Loucy (cell line): ENCODE results near the gene GLP2R.

ENCODE experiments used
- H2AFZ ChIP-seq: fragments of 200-600 bp; sonication (generic); 2 replicates; pipeline ENCODE4 v1.6.0; 2016; ENCODE audit warnings: antibody characterized with exemption, mild to moderate bottlenecking, low read length, moderate library complexity
- H3F3A ChIP-seq: fragments of 200-600 bp; 2 replicates; pipeline ENCODE4 v1.6.0; 2016; ENCODE audit warnings: antibody characterized with exemption, low read depth, mild to moderate bottlenecking
- H3K27me3 ChIP-seq: fragments of 200-600 bp; sonication (generic); 2 replicates; pipeline ENCODE4 v1.6.1; 2014; ENCODE audit warnings: low read length, mild to moderate bottlenecking; ENCODE audit not compliant: insufficient read depth, poor library complexity, severe bottlenecking
- H3K36me3 ChIP-seq: fragments of 200-600 bp; sonication (generic); 2 replicates; pipeline ENCODE4 v1.6.1; 2016; ENCODE audit warnings: low read length; ENCODE audit not compliant: insufficient read depth
- H3K4me1 ChIP-seq: fragments of 200-600 bp; sonication (generic); 2 replicates; pipeline ENCODE4 v1.5.1; 2014; ENCODE audit warnings: low read length, mild to moderate bottlenecking; ENCODE audit not compliant: insufficient read depth, poor library complexity, severe bottlenecking
- H3K4me2 ChIP-seq: fragments of 200-600 bp; sonication (generic); 2 replicates; pipeline ENCODE4 v1.6.0; 2014; ENCODE audit warnings: antibody characterized with exemption, low read length, low read depth, mild to moderate bottlenecking; ENCODE audit not compliant: poor library complexity, severe bottlenecking
- H3K4me3 ChIP-seq: fragments of 200-600 bp; sonication (generic); 2 replicates; pipeline ENCODE4 v1.5.1; 2014; ENCODE audit warnings: low read length, mild to moderate bottlenecking, mixed read lengths; ENCODE audit not compliant: poor library complexity, severe bottlenecking
- H3K79me2 ChIP-seq: fragments of 200-600 bp; sonication (generic); 2 replicates; pipeline ENCODE4 v1.6.1; 2014; ENCODE audit warnings: low read length; ENCODE audit not compliant: insufficient read depth
- H3K9ac ChIP-seq: fragments of 200-600 bp; sonication (generic); 2 replicates; pipeline ENCODE4 v1.6.0; 2014; ENCODE audit warnings: mild to moderate bottlenecking, low read depth, low read length, moderate library complexity; ENCODE audit not compliant: poor library complexity, severe bottlenecking
- H3K9me2 ChIP-seq: fragments of 200-600 bp; sonication (generic); replicated peaks from 2 replicates; pipeline ENCODE4 v1.6.1; 2016; ENCODE audit warnings: low read depth, low read length, mixed read lengths
- H3K9me3 ChIP-seq: fragments of 200-600 bp; sonication (generic); 2 replicates; pipeline ENCODE4 v1.6.1; 2014; ENCODE audit warnings: mild to moderate bottlenecking, antibody characterized with exemption, low read length, low read depth; ENCODE audit not compliant: insufficient read depth
- H4K20me1 ChIP-seq: fragments of 200-600 bp; sonication (generic); 2 replicates; pipeline ENCODE4 v1.6.0; 2014; ENCODE audit warnings: antibody characterized with exemption, low read length, mild to moderate bottlenecking; ENCODE audit not compliant: insufficient read depth, poor library complexity, severe bottlenecking
- CTCF ChIP-seq: fragments of 200-600 bp; sonication (generic); conservative IDR thresholded peaks from 2 replicates; pipeline ENCODE4 v1.5.1; 2014; ENCODE audit warnings: mild to moderate bottlenecking, antibody characterized with exemption, low read length
- EZH2phosphoT487 ChIP-seq: fragments of 200-600 bp; IDR thresholded peaks from 2 replicates; pipeline ENCODE4 v1.6.1; 2018; ENCODE audit warnings: antibody characterized with exemption, mild to moderate bottlenecking, moderate library complexity, borderline replicate concordance

Gene GLP2R

GRCh38 chr17:9814337-9814945 is 11.3 kb upstream of the GLP2R start:
- TF ChIP-seq EZH2phosphoT487 (no peak), CTCF (no peak)
- no peaks in the 10 kb centered on the region for H3K27me3 ChIP-seq
- H3K9me3 ChIP-seq = no peaks in the 10 kb centered on the region
- no peaks in the 10 kb centered on the region for H3K36me3 ChIP-seq
- no peak overlapping the region for H2AFZ ChIP-seq
- no peaks in the 10 kb centered on the region for H3K4me1 ChIP-seq
- H3K79me2 ChIP-seq = no peaks in the 10 kb centered on the region
- no peak overlapping the region for H3K4me2 ChIP-seq
- no peak overlapping the region for H3K9ac ChIP-seq
- H4K20me1 ChIP-seq = no peaks in the 10 kb centered on the region
- H3F3A ChIP-seq = no peaks in the 10 kb centered on the region
- H3K9me2 ChIP-seq = no peaks in the 10 kb centered on the region
- no peak overlapping the region for H3K4me3 ChIP-seq

GRCh38 chr17:9816472-9816871 is 9.3 kb upstream of the GLP2R start:
- H3K4me3 ChIP-seq = no peak overlapping the region
- H3K9me3 ChIP-seq = no peaks in the 10 kb centered on the region
- H3K36me3 ChIP-seq = no peaks in the 10 kb centered on the region
- no peak overlapping the region for H2AFZ ChIP-seq
- no peak overlapping the region for H3K4me2 ChIP-seq
- H3K9ac ChIP-seq = no peak overlapping the region
- H4K20me1 ChIP-seq = no peaks in the 10 kb centered on the region
- H3F3A ChIP-seq = no peaks in the 10 kb centered on the region
- H3K27me3 ChIP-seq = no peaks in the 10 kb centered on the region
- TF ChIP-seq EZH2phosphoT487 (no peak), CTCF (no peak)
- H3K79me2 ChIP-seq = no peaks in the 10 kb centered on the region
- H3K9me2 ChIP-seq = no peaks in the 10 kb centered on the region
- H3K4me1 ChIP-seq = no peaks in the 10 kb centered on the region

- H4K20me1 ChIP-seq = no peaks in the 10 kb centered on the region
- H3K4me1 ChIP-seq = no peaks in the 10 kb centered on the region
- no peaks in the 10 kb centered on the region for H3K36me3 ChIP-seq
- no peaks in the 10 kb centered on the region for H3K9me2 ChIP-seq
- H2AFZ ChIP-seq = no peak overlapping the region
- no peak overlapping the region for H3K4me2 ChIP-seq
- TF ChIP-seq CTCF (no peak), EZH2phosphoT487 (no peak)
- no peaks in the 10 kb centered on the region for H3F3A ChIP-seq
- H3K27me3 ChIP-seq = no peaks in the 10 kb centered on the region
- H3K9ac ChIP-seq = no peak overlapping the region
- no peaks in the 10 kb centered on the region for H3K79me2 ChIP-seq
- no peaks in the 10 kb centered on the region for H3K9me3 ChIP-seq
- H3K4me3 ChIP-seq = no peak overlapping the region
Measured at GRCh38 chr17:9817086-9817485, 8.6 kb upstream of the GLP2R start.
